CMK (cell line): ENCODE measurements around the gene CCDC106.
A peak's percentile ranks its signal among the peaks of the same experiment; 100 is the strongest.

Source experiments
- DNase-seq: peaks from one replicate; pipeline ENCODE4 v3.0.0-alpha.2; 2010; ENCODE audit warnings: low read depth

CCDC106 gene

GRCh38 chr19:55635856-55636440 is 12.1 kb upstream of the CCDC106 start:
- no peak for DNase-seq

DNA sequence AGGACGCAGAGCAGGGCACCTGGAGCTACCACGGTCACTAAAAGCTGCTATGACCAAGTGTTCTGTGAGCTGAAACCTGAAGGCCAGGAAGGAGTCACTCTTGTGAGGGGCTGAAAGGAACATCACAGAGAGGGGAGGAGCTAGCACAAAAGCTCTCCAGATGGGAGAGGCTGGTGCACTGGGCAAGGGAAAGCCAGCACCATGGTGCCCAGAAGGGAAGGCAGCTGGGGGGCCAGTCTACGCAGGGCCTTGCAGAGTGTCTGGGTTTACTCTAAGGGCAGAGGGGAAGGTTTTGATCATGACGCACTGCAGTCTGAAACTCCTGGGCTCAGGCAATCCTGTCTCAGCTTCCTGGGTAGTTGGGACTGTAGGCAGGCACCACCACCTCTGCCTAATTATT is 11.3 kb upstream of the CCDC106 start:
- no peak for DNase-seq

- no peak for DNase-seq
Observed at GRCh38 chr19:55637534-55637933, 10.5 kb upstream of the CCDC106 start.

GRCh38 chr19:55638864-55639359 is 9.1 kb upstream of the CCDC106 start:
- DNase-seq, result no peak

GRCh38 chr19:55640043-55640576 is 7.9 kb upstream of the CCDC106 start:
- no peak for DNase-seq

GRCh38 chr19:55640577-55641425 is 7.2 kb upstream of the CCDC106 start, which contains the start of gene ZNF580:
TSS of gene ZNF580 (plus strand) at chr19:55641002. CDS start at chr19:55642509, 1,507 bp downstream.
- DNase-seq, result peak; percentile 67

GRCh38 chr19:55641426-55642152 is 6.4 kb upstream of the CCDC106 start:
- no peak for DNase-seq

DNA sequence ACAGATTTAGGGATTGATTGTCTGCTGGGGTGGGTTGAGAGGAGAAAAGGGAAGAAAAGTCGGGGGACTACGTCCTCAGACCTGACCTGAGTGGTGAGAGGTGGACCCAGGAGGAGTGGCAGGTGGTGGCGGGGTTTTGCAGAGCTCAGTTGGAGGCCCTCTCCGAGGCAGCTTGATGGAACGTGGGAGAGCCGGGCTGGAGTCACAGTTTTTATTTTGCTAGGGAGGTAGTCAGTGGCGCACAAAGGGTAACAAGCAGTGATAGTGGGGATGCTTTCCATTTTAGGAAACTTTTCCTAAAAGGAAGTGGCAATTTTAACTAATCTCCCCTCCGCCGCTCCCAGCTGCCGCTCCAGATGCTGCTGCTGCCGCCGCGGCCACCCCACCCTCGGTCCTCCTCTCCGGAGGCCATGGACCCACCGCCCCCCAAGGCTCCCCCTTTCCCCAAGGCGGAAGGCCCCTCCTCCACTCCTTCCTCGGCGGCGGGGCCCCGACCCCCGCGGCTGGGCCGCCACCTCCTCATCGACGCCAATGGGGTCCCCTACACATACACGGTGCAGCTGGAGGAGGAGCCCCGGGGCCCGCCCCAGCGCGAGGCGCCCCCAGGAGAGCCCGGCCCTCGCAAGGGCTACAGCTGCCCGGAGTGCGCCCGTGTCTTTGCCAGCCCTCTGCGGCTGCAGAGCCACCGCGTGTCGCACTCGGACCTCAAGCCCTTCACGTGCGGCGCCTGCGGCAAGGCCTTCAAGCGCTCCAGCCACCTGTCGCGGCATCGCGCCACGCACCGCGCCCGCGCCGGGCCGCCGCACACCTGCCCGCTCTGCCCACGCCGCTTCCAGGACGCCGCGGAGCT is 5.6 kb upstream of the CCDC106 start:
- no peak for DNase-seq

DNA sequence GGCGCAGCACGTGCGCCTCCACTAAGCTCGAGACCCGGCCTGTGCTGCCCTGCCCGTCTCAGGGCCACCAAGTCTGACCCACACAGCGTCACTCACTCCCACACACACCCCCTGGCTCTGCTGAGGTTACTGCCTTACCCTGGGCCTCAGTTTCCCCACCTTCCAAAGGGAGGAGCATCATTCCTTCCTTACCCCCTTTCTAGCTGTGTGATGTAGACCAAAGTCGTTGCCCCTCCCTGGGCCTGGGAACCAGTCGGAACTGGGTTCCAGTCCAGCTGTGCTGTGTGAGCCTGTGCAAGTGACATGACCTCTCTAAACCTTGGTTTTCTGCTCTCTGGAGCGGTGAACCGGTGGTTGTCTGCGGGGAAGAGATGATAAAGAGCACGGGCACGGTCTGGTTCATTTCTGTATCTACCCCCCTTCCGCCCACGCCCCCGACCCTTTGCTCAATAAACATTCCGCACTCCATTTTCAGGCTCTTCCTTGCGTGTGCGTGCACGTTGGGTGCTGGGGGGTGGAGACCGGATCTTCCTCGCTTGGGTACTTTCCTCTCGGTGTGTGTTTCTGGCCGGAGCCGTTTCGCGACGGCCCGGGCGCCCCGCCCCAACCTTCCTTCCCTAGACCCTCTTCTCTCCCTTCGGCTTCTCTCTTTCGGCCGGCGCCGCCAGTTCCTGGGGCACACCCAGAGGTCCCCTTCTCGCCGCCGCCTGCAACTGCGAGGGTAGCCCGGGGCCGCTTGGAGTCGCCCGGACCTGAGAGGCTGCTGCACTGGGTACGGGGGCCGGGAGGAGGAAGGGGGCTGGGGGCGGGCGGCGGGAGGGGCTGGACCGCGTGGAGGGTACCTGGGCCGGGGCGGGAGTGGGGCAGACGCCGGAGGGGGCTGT is 4.8 kb upstream of the CCDC106 start, which contains the start of gene ZNF581:
Gene ZNF581 (plus strand): TSS at position 647 of the 884 bp plus-strand sequence. CDS start 923 bp downstream, outside the sequence.
- no peak for DNase-seq

GRCh38 chr19:55643887-55644176 is 4.2 kb upstream of the CCDC106 start:
- no peak for DNase-seq

GRCh38 chr19:55644191-55644833 is 3.7 kb upstream of the CCDC106 start:
- no peak for DNase-seq

DNA sequence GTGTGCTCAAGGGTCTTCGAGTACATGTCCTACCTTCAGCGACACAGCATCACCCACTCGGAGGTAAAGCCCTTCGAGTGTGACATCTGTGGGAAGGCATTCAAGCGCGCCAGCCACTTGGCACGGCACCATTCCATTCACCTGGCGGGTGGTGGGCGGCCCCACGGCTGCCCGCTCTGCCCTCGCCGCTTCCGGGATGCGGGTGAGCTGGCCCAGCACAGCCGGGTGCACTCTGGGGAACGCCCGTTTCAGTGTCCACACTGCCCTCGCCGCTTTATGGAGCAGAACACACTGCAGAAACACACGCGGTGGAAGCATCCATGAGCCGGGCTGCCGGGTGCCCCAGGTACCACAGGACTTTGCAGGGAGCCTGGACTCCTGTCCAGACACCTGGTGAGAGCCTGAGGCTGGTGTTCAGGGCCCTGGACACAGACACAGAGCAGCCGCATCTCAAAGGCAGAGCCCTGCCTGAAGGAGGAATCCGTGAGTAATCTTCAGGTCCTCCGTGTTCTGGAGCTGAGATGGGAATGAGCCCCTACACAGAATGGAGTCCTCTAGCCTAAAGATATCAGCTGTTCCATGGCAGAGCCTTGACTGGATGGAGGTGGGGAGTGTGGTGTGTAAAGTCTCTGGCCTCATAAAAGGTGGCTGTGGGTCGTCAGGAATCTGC is 3.0 kb upstream of the CCDC106 start:
- DNase-seq, result no peak

DNA sequence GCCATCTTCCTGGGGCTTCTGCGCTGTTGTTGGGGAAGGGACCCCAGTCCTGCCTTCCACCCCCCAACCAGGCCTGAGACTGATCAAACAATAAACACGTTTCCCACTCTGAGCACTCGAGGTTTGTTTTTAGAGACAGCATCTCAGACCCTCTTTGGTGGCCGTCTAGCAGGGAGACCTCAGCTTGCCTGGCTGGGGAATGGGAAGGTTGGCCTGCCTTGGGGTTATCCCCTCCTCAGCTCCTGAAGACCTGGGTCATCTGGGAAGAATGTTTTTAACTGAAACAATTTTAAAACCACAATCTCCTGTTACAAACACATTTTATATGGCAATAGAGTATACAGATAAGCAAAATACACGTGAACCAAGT is 2.5 kb upstream of the CCDC106 start:
- no peak for DNase-seq

- no peak for DNase-seq
Observed at GRCh38 chr19:55646889-55647731, 902 bp upstream of the CCDC106 start.

- DNase-seq, result no peak
Observed at GRCh38 chr19:55648585-55649267, 714 bp downstream of the CCDC106 start.

- DNase-seq, result no peak
Observed at GRCh38 chr19:55649268-55650125, 1.5 kb downstream of the CCDC106 start.

- no peak for DNase-seq
Observed at GRCh38 chr19:55650126-55650557, 2.1 kb downstream of the CCDC106 start.
